Nucleus accumbens (tissue), 56 donors: Measurements from ENCODE around the gene OSR1.
"Not testable (repeated sequence)": the region's sequence is repeated elsewhere in the genome, so short reads cannot be mapped to it uniquely, and the experiment has no call there.

Source experiments
- DNase-seq, 56 donors: peaks; one replicate each; lab custom pipeline; 2025; lab: John Stamatoyannopoulos, UW

Gene OSR1

DNA sequence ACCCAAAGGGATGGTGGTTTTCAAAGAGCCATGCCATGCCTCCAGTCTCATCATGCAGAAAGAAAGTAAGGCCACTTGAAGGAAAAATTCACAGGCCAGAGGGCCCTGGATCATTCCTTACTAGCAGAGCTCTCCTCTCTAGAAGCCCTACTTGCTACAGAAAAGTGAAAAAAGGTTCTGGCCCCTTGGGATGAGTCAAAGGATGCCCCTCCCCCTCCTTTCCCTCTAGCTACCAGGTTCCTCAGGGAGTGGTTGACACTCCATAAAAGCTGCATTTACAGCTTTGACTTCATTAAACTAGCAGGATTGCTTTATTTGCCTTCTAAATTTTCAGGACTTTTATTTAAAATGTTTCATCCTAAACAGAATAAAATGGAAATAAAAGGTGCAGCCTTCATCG lies 21.2 kb downstream of the OSR1 start:
- DNase-seq: no peak

DNA sequence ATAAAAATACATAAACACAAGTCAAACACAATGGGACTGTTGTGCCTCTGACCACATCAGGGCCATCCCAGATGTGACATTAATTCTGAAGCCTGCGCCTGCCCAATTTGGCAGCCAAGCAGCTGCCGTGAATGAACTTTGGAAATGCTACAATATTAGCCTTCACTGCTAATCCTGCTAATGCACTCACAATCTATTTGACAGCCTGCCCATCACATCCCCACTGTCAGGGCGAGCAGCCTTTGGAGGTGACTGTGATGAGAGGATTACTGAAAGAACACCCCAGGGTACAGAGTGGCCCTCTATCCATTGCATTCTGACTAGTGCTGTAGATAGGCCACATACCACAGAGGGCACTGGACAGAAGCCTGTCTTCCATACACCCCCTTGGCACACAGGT lies 21.6 kb downstream of the OSR1 start:
- peak in 21 of 56 donors; percentile 4 to 54 (median 28) for DNase-seq

DNA sequence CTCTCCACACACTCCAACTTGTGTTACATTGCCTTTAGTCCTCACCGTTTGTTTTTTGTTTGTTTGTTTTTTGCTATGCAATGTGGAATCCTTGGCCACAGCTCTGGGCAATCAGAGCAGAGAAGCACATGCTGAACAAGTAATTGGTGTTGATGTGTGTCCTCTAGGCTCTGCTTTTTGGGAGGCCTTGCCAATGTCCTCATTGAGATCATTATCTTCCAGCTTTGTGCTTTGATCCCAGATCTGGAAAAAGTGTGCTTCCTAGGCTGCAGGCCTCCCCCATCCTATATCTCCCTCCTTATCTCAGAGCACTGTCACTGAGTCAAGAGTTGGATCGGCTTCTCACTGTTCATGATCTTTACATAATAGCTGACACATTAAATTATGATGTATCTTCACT lies 25.9 kb downstream of the OSR1 start:
- no peak for DNase-seq

DNA sequence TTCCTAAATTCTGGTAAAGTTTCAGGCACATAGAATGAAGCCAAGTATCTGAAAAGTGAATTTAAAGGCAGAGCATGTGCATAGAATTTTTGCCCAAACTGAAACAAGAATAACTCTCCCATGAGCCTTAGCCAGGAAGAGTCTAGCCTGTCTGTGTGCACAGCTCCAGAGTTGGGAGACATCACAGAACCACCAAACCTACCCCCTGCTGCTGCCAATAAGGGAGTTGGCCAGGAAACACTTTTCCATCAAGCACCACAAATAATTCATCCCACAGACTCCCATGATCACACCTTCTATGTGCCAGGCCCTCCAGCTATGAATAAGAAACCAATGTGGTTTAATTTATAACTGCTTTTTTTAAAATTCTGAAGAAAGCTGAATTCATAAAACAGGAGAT lies 27.0 kb downstream of the OSR1 start:
- DNase-seq: no peak

DNA sequence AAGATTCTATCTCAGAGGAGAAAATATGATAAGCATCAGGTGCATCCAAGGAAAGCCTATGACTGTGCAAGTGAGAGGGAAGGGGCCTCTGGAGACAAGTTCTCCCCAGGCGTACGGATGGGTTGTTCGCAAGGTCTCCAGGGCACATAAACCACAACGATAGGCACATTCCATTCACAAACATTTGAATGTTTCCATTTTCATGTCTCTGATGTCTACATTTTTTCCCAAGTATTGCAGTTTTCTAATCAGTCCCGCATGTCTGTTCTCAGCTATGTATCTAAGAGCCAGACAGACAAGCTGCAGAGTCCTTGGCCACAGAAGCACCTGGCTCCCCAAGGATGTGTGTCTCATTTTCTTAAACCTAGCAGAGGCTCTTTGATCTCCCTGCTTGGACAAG lies 28.0 kb downstream of the OSR1 start:
- no peak for DNase-seq

DNA sequence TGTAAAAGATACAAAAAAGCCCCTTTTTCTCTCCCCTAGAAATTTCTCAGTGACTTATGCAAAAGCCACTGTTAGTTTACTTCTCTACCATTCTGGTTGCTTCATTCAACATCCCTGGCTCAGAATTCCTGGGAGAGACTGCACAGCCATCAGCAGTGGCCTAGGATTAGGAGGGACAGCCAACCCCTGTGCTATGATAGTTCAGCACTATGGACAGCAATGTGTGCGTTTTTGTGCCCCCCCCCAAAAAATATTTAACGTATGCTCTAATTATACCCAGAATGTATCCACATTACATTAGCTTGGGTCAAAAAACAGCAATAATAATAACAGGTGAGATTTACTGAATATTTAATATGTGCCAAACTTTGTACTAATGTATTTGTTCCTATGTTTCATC lies 29.0 kb downstream of the OSR1 start:
- no peak for DNase-seq

DNA sequence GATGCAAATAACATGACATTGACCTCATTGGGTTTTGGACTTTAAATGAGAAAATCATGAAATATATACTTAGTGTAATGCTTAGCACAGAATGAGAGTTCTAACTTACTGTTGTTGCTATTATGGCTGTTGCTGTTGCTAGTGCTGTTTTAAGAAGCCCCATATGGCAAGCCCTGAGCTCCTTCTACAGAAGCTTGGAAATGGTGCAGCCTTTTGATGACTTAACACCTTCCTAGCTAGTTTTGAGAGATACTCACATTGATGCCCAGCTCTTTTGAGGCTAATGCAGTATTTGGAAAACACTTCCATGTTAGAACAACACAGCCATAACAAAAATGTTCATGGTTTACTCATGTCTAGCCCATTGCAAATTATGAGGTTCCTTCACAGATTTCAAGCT lies 30.9 kb downstream of the OSR1 start:
- DNase-seq: no peak

DNA sequence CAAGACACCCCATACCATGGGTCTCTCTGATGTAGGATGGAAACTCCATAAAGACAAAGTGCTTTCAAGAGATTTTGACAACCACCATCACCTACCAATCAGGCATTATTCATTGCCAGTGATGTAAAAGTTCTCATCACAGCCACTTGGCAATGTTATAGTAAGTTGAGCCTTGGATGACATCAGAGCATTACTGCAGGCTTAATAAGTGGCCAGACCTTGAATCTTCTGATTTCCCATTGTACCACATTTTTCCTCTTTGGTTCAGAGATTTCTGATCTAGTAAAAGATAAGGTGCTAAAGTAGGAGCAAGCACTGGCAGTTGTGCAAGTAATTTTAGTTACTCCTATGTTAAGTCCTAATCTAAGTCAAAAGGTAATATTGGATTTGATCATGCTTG lies 36.5 kb downstream of the OSR1 start:
- DNase-seq: no peak

DNA sequence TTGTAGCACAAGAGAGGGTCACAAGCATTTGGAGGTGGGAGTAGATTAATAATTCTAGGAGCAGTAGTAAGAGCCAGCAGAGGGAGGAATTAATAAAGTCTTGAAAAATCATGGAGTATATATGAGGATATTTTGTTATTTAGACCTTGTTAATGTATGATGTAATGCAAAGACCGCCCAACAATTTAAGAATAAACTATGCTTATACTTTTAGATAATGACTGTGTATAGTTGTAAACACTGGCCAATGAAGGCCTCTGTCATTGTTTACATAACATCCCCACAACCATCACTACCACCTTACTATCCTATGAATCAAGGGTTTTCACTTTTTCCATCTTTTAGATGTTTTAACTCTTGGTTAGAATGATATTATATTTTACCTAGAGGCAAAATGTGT lies 37.6 kb downstream of the OSR1 start:
- DNase-seq: no peak

DNA sequence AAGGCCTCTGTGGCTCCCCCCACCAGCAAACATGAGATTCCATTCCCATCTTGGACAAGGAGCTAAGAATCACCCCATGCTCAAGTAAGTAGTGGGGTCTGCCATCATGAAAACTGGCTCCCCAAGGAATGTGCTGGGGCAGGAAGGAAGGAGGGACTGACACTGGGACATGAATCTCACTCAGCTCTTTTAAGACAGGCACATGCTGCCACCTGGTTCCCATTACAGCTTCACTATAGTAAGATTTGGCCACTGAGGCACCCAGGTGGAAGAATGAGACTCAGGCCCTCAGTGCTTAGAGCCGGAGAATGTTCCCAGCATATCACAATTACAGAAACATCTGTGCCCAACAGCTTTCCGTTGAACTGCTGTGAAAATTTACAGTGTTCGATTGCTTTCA lies 38.7 kb downstream of the OSR1 start:
- no peak for DNase-seq

DNA sequence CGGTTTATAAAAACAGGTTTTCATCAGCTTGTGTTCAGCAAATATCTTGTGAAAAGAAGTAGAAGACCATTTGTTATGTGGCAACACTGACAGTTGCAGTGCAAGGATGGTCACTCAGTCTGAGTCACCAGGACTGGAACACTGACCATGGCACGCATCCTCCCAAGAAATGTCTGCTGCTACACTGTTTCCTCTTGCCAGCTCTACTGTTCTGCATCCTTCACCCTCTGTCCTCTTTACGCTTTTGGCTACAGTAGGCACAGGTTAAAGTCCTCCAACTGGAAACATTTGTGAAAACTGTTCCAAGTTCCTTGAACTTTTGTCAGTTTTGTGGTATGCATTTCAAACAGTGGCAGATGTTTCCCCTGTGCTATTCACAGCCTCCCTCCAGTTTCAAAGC lies 39.4 kb downstream of the OSR1 start:
- no peak for DNase-seq

DNA sequence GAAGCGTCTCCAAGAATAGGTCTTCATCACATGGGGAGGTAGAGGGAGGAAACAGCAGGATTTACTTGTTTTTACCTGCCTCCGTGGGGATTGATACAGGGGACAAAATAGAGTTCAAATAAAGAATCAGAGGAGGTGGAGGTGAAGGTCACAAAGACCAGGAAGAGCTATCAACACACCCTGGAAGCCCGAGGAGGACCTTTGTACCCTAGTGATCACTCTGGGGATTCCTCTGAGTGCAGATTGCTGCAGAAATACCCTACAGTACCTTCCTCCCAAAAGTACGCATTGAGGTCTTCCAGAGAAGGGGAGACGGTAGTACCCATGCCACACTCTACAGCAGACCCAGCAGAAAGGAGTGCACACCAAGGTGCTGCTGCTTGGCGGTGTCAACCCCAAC lies 44.9 kb downstream of the OSR1 start:
- DNase-seq: no peak

DNA sequence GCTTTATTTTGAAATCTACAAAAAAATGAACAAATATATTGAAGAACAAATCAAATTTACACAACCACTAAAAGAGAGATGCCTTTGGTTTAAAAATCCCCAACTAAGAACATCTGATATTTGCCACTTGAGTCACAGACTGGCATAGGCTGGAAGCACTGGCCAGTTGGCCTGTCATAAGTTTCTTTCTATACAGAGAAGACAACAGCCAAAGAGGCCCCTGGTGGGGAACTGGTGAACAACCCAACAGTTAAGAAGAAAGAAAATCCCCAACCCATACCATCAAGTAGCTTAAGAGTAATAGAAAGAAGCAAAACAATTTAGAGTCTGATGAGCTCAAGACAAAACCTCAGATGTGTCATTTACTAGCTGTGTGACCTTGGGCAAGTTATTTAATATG lies 45.5 kb downstream of the OSR1 start:
- no peak for DNase-seq

DNA sequence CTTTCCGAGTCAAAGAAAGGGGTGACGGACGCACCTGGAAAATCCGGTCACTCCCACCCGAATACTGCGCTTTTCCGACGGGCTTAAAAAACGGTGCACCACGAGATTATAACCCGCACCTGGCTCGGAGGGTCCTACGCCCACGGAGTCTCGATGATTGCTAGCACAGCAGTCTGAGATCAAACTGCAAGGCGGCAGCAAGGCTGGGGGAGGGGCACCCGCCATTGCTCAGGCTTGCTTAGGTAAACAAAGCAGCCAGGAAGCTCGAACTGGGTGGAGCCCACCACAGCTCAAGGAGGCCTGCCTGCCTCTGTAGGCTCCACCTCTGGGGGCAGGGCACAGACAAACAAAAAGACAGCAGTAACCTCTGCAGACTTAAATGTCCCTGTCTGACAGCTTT lies 52.4 kb downstream of the OSR1 start:
- DNase-seq: not testable (repeated sequence)

DNA sequence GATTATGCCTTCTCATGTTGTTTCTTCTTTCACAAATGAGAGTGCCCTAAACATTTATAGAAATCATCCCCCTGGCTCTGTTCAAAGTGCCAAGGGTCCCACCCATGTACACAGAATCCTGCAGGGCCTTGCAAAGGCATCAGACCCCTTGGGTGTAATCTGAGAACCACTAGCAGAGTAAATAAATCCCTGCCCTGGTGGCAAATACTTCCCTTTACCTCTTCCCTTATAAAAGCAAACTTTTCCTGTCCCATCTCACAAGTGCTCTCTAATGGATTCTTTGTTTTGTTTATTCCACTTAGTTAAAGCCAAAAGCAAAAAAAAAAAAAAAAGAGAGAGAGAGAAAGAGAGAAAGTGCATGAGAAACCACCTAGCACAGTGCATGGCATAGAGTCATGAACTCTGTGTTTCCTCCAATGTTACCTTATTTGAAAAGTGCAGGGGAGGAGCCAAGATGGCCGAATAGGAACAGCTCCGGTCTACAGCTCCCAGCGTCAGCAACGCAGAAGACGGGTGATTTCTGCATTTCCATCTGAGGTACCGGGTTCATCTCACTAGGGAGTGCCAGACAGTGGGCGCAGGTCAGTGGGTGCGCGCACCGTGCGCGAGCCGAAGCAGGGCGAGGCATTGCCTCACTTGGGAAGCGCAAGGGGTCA lies 52.9 kb downstream of the OSR1 start:
- not testable (repeated sequence) for DNase-seq

DNA sequence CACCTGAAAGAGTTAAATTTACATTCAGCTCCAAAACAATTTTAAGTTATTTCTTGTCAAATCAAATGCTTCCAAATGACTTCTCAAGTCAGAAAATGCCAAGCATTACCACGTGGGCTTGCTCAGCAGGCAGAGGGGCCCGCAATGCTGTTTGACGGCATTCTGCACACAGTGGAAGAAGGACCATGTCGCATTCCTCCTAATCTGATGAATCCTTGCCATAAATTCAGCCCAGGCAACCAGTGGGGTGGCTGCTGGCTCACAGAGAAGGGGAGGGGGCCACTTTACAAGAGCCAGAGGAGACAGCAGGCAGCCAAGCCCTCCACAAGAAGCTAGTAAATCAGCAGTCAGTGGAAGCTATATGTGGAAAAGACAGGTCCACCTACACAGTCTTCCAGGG lies 56.7 kb downstream of the OSR1 start:
- DNase-seq: no peak
